Measurements from ENCODE around the gene KCNIP1.

DNA sequence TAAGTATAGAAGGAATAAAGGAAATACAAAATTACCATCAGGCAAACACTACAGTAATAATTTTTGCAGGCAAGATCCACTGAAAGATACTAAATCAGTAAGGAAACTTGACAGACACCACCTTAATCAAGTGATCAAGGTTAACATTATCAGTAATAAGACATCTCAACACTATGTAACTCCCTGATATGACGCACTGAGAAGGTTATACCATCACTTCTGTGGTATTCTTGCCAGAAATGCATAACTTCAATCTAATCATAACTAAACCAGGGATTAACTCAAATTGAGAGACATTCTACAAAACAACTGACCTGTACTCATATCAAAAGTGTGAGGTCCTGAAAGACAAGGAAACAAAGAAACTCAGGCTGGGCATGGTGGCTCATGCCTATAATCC lies 227.2 kb downstream of the KCNIP1 start:
- no peak for TF ChIP-seq POLR2A (IDR thresholded peaks at IDR 0.05; ENCODE audit: low read length)
- TF ChIP-seq GATA1 (IDR thresholded peaks at IDR 0.05; ENCODE audit: low read depth, low read length): no peak

Measured in erythroblast (primary cell).